Measurements from ENCODE around the gene FBXL13. TPM values are rescaled to one million over a fixed set of nuclear protein-coding genes. Genes with fewer than 3 reads are reported as not detected.
A peak's percentile ranks its signal among the peaks of the same experiment; 100 is the strongest.

FBXL13 gene
- polyA plus RNA-seq, 1 of the 3 experiments (the other 2 are of a cell fraction), result 1.1 TPM

DNA sequence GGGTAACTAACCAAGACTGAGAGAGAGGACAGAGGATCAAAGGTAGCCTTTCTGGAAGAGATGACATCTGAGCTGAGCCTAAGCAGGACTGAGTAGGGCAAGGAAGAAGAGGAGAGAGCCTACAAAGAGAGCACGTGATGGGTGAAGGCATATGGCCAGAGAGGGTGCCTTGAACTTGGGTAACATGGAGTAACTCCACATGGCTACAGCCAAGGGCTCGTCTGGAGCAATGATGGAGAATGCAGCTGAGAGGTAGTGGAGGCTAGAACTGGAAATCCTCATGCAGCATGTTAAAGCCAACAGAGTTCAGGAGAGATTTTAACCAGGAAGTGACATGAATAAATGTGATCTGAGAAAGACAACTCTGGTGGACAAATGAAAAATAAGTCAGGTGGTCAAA, 84.0 kb downstream of the FBXL13 start:
- TF ChIP-seq JUND (IDR thresholded peaks at IDR 0.05) (no peak), NRF1 (IDR thresholded peaks at IDR 0.05; ENCODE audit: low read depth, low read length) (no peak), GABPA (IDR thresholded peaks at IDR 0.05; ENCODE audit: low read depth) (no peak), RCOR1 (IDR thresholded peaks at IDR 0.05; ENCODE audit: low read length) (no peak), FOSL2 (IDR thresholded peaks at IDR 0.05; ENCODE audit: borderline replicate concordance, low read depth) (no peak), MXI1 (IDR thresholded peaks at IDR 0.05; ENCODE audit: low read depth, low read length) (no peak), EZH2phosphoT487 (IDR thresholded peaks at IDR 0.05; ENCODE audit: borderline replicate concordance, low read depth) (no peak), EP300 (IDR thresholded peaks at IDR 0.05; ENCODE audit: borderline replicate concordance in 1 of 2, low read depth in 1 of 2, low read length in 1 of 2) (no peak), ELF1 (IDR thresholded peaks at IDR 0.05) (no peak), CHD2 (IDR thresholded peaks at IDR 0.05; ENCODE audit: low read length, partially characterized antibody) (no peak), RFX5 (IDR thresholded peaks at IDR 0.05; ENCODE audit: low read length) (no peak), NFIC (IDR thresholded peaks at IDR 0.05; ENCODE audit: borderline replicate concordance) (no peak), RXRA (IDR thresholded peaks at IDR 0.05; ENCODE audit: borderline replicate concordance, low read depth) (no peak), FOXM1 (IDR thresholded peaks at IDR 0.05; ENCODE audit: low read depth) (no peak)
- TF ChIP-seq, protein P1, sequence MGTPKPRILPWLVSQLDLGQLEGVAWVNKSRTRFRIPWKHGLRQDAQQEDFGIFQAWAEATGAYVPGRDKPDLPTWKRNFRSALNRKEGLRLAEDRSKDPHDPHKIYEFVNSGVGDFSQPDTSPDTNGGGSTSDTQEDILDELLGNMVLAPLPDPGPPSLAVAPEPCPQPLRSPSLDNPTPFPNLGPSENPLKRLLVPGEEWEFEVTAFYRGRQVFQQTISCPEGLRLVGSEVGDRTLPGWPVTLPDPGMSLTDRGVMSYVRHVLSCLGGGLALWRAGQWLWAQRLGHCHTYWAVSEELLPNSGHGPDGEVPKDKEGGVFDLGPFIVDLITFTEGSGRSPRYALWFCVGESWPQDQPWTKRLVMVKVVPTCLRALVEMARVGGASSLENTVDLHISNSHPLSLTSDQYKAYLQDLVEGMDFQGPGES (IDR thresholded peaks at IDR 0.05; ENCODE audit: low read depth, low read length), result no peak
- TF ChIP-seq, protein P2, sequence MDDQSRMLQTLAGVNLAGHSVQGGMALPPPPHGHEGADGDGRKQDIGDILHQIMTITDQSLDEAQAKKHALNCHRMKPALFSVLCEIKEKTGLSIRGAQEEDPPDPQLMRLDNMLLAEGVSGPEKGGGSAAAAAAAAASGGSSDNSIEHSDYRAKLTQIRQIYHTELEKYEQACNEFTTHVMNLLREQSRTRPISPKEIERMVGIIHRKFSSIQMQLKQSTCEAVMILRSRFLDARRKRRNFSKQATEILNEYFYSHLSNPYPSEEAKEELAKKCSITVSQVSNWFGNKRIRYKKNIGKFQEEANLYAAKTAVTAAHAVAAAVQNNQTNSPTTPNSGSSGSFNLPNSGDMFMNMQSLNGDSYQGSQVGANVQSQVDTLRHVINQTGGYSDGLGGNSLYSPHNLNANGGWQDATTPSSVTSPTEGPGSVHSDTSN (IDR thresholded peaks at IDR 0.05), result no peak
- Histone ChIP-seq H3F3A (replicated peaks; ENCODE audit: insufficient read depth) (peaks cover 48% of the 10 kb centered on the region), H3K36me3 (replicated peaks in 1 of 2; ENCODE audit: control insufficient read depth in 1 of 2, insufficient read depth in 2 of 2, low read length in 1 of 2) (no peaks in the 10 kb centered on the region), H3K79me2 (ENCODE audit: insufficient read depth) (no peaks in the 10 kb centered on the region), H3K27me3 (ENCODE audit: insufficient read depth) (no peaks in the 10 kb centered on the region), H2AFZ (ENCODE audit: low read depth) (no peak overlapping the region), H3K4me2 (peak overlapping the region; percentile 40; the same call in 1 of the 2 replicates), H4K20me1 (ENCODE audit: insufficient read depth) (no peaks in the 10 kb centered on the region), H3K9me3 (no peaks in the 10 kb centered on the region), H3K4me1 (ENCODE audit: control insufficient read depth in 1 of 2, insufficient read depth in 2 of 2, low read depth in 1 of 2, low read length in 1 of 2) (peaks cover 0 to 33% of the 10 kb centered on the region in 2 experiments), H3K27ac (ENCODE audit: low read depth in 2 of 2, low read length in 1 of 2) (peak overlapping the region; percentile 70 to 99; a peak in 3 of 4 replicates), H3K4me3 (ENCODE audit: low read depth in 2 of 2, low read length in 1 of 2) (no peak overlapping the region), H3K9me2 (no peaks in the 10 kb centered on the region), H3K9ac (peak overlapping the region; percentile 38; the same call in 1 of the 2 replicates)
- WGBS (ENCODE audit: low lambda C conversion rate), result 96% methylated on average over 2 of the region's 2 CpGs
- DNase-seq, result no peak
- ChIA-PET CTCF (no interaction called here), POLR2A (no interaction called here)
